ENCODE measurements around the gene COL6A1. TPM values are rescaled to one million over a fixed set of nuclear protein-coding genes. Genes with fewer than 3 reads are reported as not detected.
"Not testable (repeated sequence)": the region's sequence is repeated elsewhere in the genome, so short reads cannot be mapped to it uniquely, and the experiment has no call there.

COL6A1 gene
- total RNA-seq, 1 experiment from 2014 or later = 19.7 TPM

DNA sequence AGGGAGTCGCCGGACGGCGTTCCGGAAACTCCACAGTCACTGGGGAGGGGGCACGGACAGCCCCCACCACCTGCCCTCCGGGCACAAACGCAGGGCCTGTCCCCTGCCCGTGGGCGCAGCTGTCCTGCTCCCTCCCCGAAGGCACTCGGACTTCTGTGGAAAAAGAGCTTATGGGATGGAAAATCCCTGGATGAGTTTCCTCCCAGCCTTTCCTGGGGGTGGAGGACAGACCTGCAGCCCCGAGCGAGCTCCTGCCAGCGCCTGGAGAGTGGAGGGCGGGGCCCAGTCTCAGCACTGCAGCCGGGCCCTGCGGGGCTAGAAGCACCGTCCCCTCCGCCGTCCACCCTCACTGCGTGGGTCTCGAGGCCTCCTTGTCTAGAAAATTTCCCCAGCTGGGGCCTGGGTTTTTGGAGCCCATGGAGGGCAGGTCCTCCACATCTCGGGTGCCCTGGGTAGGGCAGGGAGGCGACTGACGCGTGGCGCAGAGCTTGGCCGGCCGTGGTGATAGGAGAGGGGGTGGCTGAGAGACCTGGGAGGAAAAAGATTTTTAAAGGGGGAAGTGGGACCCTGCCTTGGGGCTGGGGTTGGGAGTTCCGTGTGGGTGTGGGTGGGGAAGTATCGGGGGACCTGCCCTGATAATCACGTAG lies 6.4 kb upstream of the COL6A1 start:
- Histone ChIP-seq H3K36me3 (ENCODE audit: insufficient read depth, low read length, poor library complexity, severe bottlenecking) (no peaks in the 10 kb centered on the region), H3K4me3 (ENCODE audit: low read depth, low read length, poor library complexity, severe bottlenecking) (no peak overlapping the region), H3K9me3 (ENCODE audit: low read depth, low read length, poor library complexity, severe bottlenecking) (no peaks in the 10 kb centered on the region), H3K27ac (ENCODE audit: low read depth, low read length, poor library complexity, severe bottlenecking) (no peak overlapping the region), H3K4me1 (ENCODE audit: insufficient read depth, low read length, poor library complexity, severe bottlenecking) (peaks cover 72% of the 10 kb centered on the region), H3K27me3 (replicated peaks; ENCODE audit: insufficient read depth, low read depth, low read length, poor library complexity) (no peaks in the 10 kb centered on the region)
- intact Hi-C loops (cut with micrococcal nuclease; ENCODE audit: unreplicated experiment) = no loop called here
- POLR2A ChIA-PET (ENCODE audit: low non-redundant PET) = no interaction called here
- TF ChIP-seq, protein P1, sequence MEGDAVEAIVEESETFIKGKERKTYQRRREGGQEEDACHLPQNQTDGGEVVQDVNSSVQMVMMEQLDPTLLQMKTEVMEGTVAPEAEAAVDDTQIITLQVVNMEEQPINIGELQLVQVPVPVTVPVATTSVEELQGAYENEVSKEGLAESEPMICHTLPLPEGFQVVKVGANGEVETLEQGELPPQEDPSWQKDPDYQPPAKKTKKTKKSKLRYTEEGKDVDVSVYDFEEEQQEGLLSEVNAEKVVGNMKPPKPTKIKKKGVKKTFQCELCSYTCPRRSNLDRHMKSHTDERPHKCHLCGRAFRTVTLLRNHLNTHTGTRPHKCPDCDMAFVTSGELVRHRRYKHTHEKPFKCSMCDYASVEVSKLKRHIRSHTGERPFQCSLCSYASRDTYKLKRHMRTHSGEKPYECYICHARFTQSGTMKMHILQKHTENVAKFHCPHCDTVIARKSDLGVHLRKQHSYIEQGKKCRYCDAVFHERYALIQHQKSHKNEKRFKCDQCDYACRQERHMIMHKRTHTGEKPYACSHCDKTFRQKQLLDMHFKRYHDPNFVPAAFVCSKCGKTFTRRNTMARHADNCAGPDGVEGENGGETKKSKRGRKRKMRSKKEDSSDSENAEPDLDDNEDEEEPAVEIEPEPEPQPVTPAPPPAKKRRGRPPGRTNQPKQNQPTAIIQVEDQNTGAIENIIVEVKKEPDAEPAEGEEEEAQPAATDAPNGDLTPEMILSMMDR (conservative IDR thresholded peaks at IDR 0.05; ENCODE audit: low read depth, low read length) = no peak
- TF ChIP-seq EZH2 (IDR thresholded peaks at IDR 0.05; ENCODE audit: borderline replicate concordance, low read depth, low read length, poor library complexity, severe bottlenecking) = no peak
- CTCF ChIA-PET = no interaction called here
- no TSS peak for BruUV-seq (replicated peaks)
- no peak for DNase-seq (ENCODE audit: low spot score)

DNA sequence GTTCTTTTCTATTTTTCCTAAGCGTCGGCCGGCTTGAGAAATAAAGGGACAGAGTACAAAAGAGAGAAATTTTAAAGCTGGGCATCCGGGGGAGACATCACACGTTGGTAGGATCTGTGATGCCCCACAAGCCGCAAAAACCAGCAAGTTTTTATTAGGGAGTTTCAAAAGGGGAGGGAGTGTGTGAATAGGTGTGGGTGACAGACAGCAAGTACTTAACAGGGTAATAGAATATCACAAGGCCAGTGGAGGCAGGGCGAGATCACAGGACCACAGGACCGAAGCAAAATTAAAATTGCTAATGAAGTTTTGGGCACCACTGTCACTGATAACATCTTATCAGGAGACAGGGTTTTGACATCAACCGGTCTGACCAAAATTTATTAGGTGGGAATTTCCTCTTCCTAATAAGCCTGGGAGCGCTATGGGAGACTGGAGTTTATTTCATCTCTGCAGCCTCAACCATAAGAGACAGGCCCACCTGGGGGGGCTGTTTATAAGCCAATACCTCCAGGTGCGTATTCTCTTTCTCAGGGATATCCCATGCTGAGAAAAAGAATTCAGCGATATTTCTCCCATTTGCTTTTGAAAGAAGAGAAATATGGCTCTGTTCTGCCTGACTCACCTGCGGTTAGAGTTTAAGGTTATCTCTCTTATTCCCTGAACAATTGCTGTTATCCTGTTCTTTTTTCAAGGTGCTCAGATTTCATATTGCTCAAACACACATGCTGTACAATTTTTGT lies 5.7 kb upstream of the COL6A1 start:
- CTCF ChIA-PET; H3K27ac ChIP-seq (ENCODE audit: low read depth, low read length, poor library complexity, severe bottlenecking); H3K36me3 ChIP-seq (ENCODE audit: insufficient read depth, low read length, poor library complexity, severe bottlenecking); H3K27me3 ChIP-seq (replicated peaks; ENCODE audit: insufficient read depth, low read depth, low read length, poor library complexity); BruUV-seq (replicated peaks); H3K9me3 ChIP-seq (ENCODE audit: low read depth, low read length, poor library complexity, severe bottlenecking); POLR2A ChIA-PET (ENCODE audit: low non-redundant PET); DNase-seq (ENCODE audit: low spot score); intact Hi-C loops (cut with micrococcal nuclease; ENCODE audit: unreplicated experiment); H3K4me3 ChIP-seq (ENCODE audit: low read depth, low read length, poor library complexity, severe bottlenecking): not testable (repeated sequence)
- H3K4me1 ChIP-seq (ENCODE audit: insufficient read depth, low read length, poor library complexity, severe bottlenecking) = peaks cover 73% of the 10 kb centered on the region

- BruUV-seq (replicated peaks) = no TSS peak
- peaks cover 67% of the 10 kb centered on the region for H3K4me1 ChIP-seq (ENCODE audit: insufficient read depth, low read length, poor library complexity, severe bottlenecking)
Observed at GRCh38 chr21:45976701-45977311, 4.8 kb upstream of the COL6A1 start.

More at GRCh38 chr21:45976701-45977311, 4.8 kb upstream of the COL6A1 start:
- Histone ChIP-seq H3K27ac (ENCODE audit: low read depth, low read length, poor library complexity, severe bottlenecking) (no peak overlapping the region), H3K4me3 (ENCODE audit: low read depth, low read length, poor library complexity, severe bottlenecking) (no peak overlapping the region), H3K36me3 (ENCODE audit: insufficient read depth, low read length, poor library complexity, severe bottlenecking) (no peaks in the 10 kb centered on the region), H3K27me3 (replicated peaks; ENCODE audit: insufficient read depth, low read depth, low read length, poor library complexity) (no peaks in the 10 kb centered on the region), H3K9me3 (ENCODE audit: low read depth, low read length, poor library complexity, severe bottlenecking) (no peaks in the 10 kb centered on the region)
- CTCF ChIA-PET = no interaction called here
- POLR2A ChIA-PET (ENCODE audit: low non-redundant PET) = no interaction called here
- TF ChIP-seq, protein P1 (conservative IDR thresholded peaks at IDR 0.05; ENCODE audit: low read depth, low read length) = no peak
- no peak for TF ChIP-seq EZH2 (IDR thresholded peaks at IDR 0.05; ENCODE audit: borderline replicate concordance, low read depth, low read length, poor library complexity, severe bottlenecking)
- DNase-seq (ENCODE audit: low spot score) = no peak
- intact Hi-C loops (cut with micrococcal nuclease; ENCODE audit: unreplicated experiment) = no loop called here
